DOHH2 (cell line): ENCODE measurements around the gene UMAD1.

Experiments
- H3F3A ChIP-seq: fragments of 200-600 bp; sonication (generic), shearing (Covaris generic); 2 replicates; pipeline ENCODE4 v1.6.0; 2016; ENCODE audit warnings: antibody characterized with exemption, mild to moderate bottlenecking; ENCODE audit not compliant: control insufficient read depth, insufficient read depth
- H3K27ac ChIP-seq: fragments of 200-600 bp; sonication (generic); 2 replicates; pipeline ENCODE4 v1.5.1; 2014; ENCODE audit warnings: low read depth, mild to moderate bottlenecking, low read length, moderate library complexity
- H3K27me3 ChIP-seq: fragments of 200-600 bp; sonication (generic); 2 replicates; pipeline ENCODE4 v1.6.1; 2014; ENCODE audit warnings: mild to moderate bottlenecking, low read length, mixed read lengths; ENCODE audit not compliant: control insufficient read depth
- H3K36me3 ChIP-seq: fragments of 200-600 bp; sonication (generic); 2 replicates; pipeline ENCODE4 v1.6.1; 2014; ENCODE audit warnings: mild to moderate bottlenecking, low read length, moderate library complexity, mixed read lengths; ENCODE audit not compliant: control insufficient read depth
- H3K4me1 ChIP-seq: fragments of 200-600 bp; sonication (generic); 2 replicates; pipeline ENCODE4 v1.6.1; 2014; ENCODE audit warnings: mild to moderate bottlenecking, low read length, mixed read lengths; ENCODE audit not compliant: control insufficient read depth
- H3K4me2 ChIP-seq: fragments of 200-600 bp; sonication (generic); 2 replicates; pipeline ENCODE4 v1.6.0; 2014; ENCODE audit warnings: mild to moderate bottlenecking, low read length, moderate library complexity
- H3K4me3 ChIP-seq: fragments of 200-600 bp; sonication (generic); 2 replicates; pipeline ENCODE4 v1.5.1; 2014; ENCODE audit warnings: mild to moderate bottlenecking, low read length, mixed read lengths
- H3K79me2 ChIP-seq: fragments of 200-600 bp; sonication (generic); 2 replicates; pipeline ENCODE4 v1.6.1; 2014; ENCODE audit warnings: mild to moderate bottlenecking, low read length, mixed read lengths; ENCODE audit not compliant: control insufficient read depth
- H3K9me2 ChIP-seq: fragments of 200-600 bp; sonication (generic); replicated peaks from 2 replicates; pipeline ENCODE4 v1.6.1; 2014; ENCODE audit warnings: mild to moderate bottlenecking, low read length, mixed read lengths; ENCODE audit not compliant: control insufficient read depth
- H3K9me3 ChIP-seq: fragments of 200-600 bp; sonication (generic); 2 replicates; pipeline ENCODE4 v1.6.1; 2014; ENCODE audit warnings: antibody characterized with exemption, low read length, mixed read lengths; ENCODE audit not compliant: control insufficient read depth, insufficient read depth
- H4K20me1 ChIP-seq: fragments of 200-600 bp; sonication (generic); 2 replicates; pipeline ENCODE4 v1.6.0; 2014; ENCODE audit warnings: low read depth, mild to moderate bottlenecking, antibody characterized with exemption, low read length, moderate library complexity; ENCODE audit not compliant: control insufficient read depth, insufficient read depth
- CTCF ChIP-seq: fragments of 200-600 bp; sonication (generic); IDR thresholded peaks from one replicate; pipeline ENCODE4 v1.5.1; 2014; ENCODE audit warnings: antibody characterized with exemption, mild to moderate bottlenecking, low read depth, low read length; ENCODE audit not compliant: poor library complexity, severe bottlenecking
- EZH2phosphoT487 ChIP-seq: fragments of 200-600 bp; sonication (generic); IDR thresholded peaks from 2 replicates; pipeline ENCODE4 v1.6.1; 2017; ENCODE audit warnings: borderline replicate concordance, mild to moderate bottlenecking, antibody characterized with exemption, low read length, moderate library complexity, mixed read lengths

The UMAD1 gene

DNA sequence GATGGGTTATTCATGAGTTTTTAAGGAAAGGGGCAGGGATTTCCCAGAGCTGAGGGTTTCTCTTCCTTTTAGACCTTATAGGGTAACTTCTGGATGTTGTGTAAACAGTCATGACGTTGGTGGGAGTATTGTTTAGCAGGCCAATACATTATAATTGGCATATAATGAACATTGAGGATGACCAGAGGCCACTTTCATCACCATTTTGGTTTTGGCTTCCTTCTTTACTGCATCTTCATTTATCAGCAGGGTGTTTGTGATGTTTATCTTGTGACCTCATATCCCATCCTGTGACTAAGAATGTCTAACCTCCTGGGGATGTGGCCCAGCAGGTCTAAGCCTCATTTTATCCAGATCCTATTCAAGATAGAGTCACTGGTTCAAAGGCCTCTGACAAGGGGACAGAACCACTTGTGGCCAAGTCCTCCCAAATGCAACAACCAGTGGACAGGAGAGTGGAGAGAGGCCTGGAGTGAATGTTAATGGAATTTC, 155.1 kb downstream of the UMAD1 start:
- Histone ChIP-seq H3K79me2 (no peaks in the 10 kb centered on the region), H3K4me3 (no peak overlapping the region), H3K9me2 (no peaks in the 10 kb centered on the region), H3K9me3 (no peaks in the 10 kb centered on the region), H3K4me1 (no peaks in the 10 kb centered on the region), H3K27ac (no peak overlapping the region), H4K20me1 (no peaks in the 10 kb centered on the region), H3F3A (no peaks in the 10 kb centered on the region), H3K4me2 (no peak overlapping the region), H3K27me3 (no peaks in the 10 kb centered on the region), H3K36me3 (no peaks in the 10 kb centered on the region)
- TF ChIP-seq EZH2phosphoT487 (no peak), CTCF (no peak)

- H3K4me2 ChIP-seq = no peak overlapping the region
- no peaks in the 10 kb centered on the region for H3F3A ChIP-seq
- no peaks in the 10 kb centered on the region for H3K27me3 ChIP-seq
- no peak overlapping the region for H3K4me3 ChIP-seq
- H3K9me3 ChIP-seq = no peaks in the 10 kb centered on the region
- H4K20me1 ChIP-seq = no peaks in the 10 kb centered on the region
- no peaks in the 10 kb centered on the region for H3K9me2 ChIP-seq
- no peaks in the 10 kb centered on the region for H3K79me2 ChIP-seq
- no peaks in the 10 kb centered on the region for H3K36me3 ChIP-seq
- no peaks in the 10 kb centered on the region for H3K4me1 ChIP-seq
- no peak overlapping the region for H3K27ac ChIP-seq
- TF ChIP-seq CTCF = no peak
- no peak for TF ChIP-seq EZH2phosphoT487
These were observed 158.0 kb downstream of the UMAD1 start for GRCh38 chr7:7798510-7798909.

DNA sequence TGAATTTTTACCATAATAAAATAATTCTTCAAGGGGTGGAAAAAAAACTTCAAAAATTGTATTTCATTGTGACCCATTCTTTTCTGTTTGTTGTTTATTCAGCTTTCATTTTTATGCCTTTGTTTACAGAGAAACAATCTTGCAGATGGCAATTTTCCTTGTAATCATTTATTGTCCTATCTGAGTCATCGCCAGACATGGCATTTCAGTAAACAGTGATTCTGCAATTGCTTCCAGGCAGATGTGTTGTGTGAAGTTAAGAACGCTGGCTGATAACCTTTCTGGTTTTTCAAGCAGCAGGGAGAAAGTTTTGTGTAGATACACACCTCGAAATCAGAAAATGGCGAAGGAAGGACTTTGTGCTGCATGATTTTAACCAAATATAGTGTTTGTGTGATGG, 158.6 kb downstream of the UMAD1 start:
- H3K27ac ChIP-seq = no peak overlapping the region

More for the DNA sequence above, 158.6 kb downstream of the UMAD1 start:
- Histone ChIP-seq H3K4me2 (no peak overlapping the region), H3F3A (no peaks in the 10 kb centered on the region), H3K9me2 (no peaks in the 10 kb centered on the region), H4K20me1 (no peaks in the 10 kb centered on the region), H3K4me3 (no peak overlapping the region), H3K4me1 (no peaks in the 10 kb centered on the region), H3K79me2 (no peaks in the 10 kb centered on the region), H3K27me3 (no peaks in the 10 kb centered on the region), H3K36me3 (no peaks in the 10 kb centered on the region), H3K9me3 (no peaks in the 10 kb centered on the region)
- no peak for TF ChIP-seq EZH2phosphoT487
- no peak for TF ChIP-seq CTCF
